ENCODE data around the gene ADAMTSL2.

The ADAMTSL2 gene

GRCh38 chr9:133502112-133502511, 32.4 kb upstream of the ADAMTSL2 start:
- no peak for DNase-seq

- DNase-seq, result no peak
Measured at GRCh38 chr9:133505186-133505830, 29.2 kb upstream of the ADAMTSL2 start.

- no peak for DNase-seq
Measured at GRCh38 chr9:133505901-133506652, 28.4 kb upstream of the ADAMTSL2 start.

GRCh38 chr9:133506653-133507038, 27.9 kb upstream of the ADAMTSL2 start:
- DNase-seq, result no peak

DNA sequence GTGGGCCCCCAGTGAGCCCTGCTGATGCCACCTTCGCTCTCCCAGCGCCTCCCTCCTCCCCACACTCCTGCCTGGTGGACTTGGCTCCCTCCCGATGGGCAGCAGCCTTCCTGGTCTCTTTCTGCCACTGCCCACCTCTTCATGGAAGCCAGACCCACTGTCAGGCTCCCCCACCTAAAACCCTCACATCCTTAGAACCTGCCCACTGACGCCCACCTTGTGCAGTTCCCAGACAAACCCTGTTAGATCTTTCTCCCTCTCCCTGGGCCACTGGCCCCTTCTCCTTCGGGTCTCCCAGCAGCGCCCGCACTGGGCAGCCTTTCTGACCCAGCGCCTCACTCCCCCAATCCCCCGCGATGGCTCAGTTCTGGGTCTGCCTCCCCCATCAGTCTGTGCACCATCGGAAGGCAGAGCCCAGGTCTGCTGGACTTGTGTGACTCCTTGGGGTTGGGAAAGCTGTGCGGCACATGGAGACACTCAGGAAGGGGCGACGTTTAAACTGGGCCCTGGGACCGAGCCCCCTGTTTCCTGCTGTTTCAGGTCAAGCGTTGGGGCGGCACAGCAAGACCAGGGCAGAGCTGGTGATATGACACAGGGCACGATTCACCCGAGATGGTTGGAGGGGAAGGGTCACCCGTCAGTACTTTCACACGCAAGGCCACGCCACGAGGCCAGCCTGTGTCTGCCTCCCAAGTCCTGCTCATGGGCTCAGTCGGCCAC, 27.1 kb upstream of the ADAMTSL2 start:
- no peak for DNase-seq

- no peak for DNase-seq
Measured at GRCh38 chr9:133508046-133508445, 26.5 kb upstream of the ADAMTSL2 start.

GRCh38 chr9:133509179-133510083, 25.1 kb upstream of the ADAMTSL2 start:
- DNase-seq, result no peak

- no peak for DNase-seq
Measured at GRCh38 chr9:133510926-133511505, 23.5 kb upstream of the ADAMTSL2 start.

GRCh38 chr9:133511607-133512006, 22.9 kb upstream of the ADAMTSL2 start:
- no peak for DNase-seq

- DNase-seq, result no peak
Measured at GRCh38 chr9:133512253-133513213, 22.0 kb upstream of the ADAMTSL2 start.

DNA sequence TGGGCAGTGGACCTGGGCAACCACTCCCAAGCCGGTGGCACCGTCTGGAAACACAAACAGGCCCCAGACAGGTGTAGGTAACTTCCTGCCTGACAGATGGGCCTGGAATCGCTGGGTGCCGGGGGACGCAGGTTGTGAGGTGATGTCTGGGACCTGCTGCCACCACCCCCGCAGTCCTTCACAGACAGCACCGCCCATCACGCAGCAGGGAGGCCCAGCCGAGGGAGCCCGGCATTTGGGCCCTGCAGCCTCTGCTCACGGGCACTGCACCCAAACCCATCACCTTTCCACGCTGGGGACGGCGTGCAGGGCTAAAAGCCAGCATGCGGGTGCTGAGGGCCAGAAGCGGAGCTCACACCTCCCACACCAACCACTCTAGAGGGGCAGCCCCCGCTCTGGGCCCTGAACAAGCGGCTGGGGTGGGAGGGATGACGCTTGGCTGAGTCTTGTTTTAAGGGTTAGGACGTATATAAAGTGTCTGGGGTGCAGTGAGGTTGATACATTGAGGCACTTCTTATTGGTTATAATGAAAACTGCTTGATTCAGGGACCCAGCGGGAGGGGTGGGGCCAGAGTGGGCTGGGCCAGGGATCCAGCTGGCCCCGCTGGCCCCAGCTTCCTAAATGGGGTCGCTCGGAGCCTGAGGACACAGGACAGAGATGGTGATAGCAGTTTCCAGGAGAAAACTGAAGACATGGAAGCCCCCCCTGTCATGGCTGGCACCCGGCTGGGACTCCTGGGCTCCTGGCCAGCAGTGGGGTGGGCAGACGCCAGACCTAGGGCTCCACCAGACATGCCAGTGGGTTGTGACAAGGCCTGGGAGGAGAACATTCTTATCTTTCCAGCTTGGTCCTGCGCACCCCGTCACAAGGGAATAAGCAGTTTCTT, 21.0 kb upstream of the ADAMTSL2 start:
- no peak for DNase-seq

GRCh38 chr9:133514460-133515239, 19.9 kb upstream of the ADAMTSL2 start:
- no peak for DNase-seq

DNA sequence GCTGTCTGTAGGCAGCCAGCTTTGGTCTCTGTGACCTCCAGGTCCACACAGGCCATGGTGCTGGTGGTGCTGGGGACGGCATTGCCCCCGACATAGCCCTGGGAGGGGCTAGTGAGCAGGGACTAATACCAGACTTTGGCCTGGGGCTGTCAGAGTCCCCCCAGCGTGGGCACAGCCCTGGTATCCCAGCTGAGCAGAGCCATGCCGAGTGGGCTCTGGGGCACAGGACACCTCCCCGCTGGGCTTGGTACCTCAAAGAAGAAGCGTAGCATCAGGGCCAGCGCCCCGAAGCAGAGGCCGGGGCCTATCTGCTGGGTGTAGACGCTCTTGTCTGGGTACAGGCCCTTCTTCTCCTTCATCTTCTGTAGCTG, 19.3 kb upstream of the ADAMTSL2 start:
- DNase-seq, result no peak

DNA sequence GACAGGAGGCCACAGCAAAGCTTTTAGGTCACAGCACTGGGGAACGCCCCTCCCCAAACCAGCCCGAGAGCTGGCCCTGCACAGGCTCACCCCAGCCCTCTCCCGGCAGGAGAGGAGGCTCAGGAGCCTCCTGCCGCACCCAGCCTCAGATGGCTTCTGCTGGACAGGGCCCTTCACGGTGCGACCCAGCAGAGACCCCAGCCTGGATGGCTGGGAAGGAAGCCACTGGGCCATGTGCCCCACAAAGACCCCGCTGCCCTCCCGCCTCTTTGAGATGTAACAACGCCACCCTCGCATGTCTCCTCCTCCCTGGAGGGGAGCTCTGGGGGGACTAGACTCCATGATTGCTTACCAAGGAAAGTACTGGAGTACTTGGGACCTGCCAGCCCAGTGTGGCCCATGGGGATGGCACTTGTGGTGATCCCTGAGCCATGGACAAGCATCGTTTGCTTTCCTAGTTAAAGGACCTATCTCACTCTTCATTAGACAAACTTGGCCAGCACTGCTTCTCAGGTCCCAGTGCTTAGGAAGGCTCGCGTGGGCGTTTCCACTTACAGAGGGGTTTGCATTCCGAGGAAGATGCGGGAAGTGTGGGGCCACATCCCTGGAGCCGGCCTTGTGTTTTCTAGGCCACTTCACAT, 18.8 kb upstream of the ADAMTSL2 start:
- DNase-seq, result no peak

GRCh38 chr9:133516256-133516960, 18.1 kb upstream of the ADAMTSL2 start:
- DNase-seq, result no peak

- no peak for DNase-seq
Measured at GRCh38 chr9:133516961-133517350, 17.5 kb upstream of the ADAMTSL2 start.

DNA sequence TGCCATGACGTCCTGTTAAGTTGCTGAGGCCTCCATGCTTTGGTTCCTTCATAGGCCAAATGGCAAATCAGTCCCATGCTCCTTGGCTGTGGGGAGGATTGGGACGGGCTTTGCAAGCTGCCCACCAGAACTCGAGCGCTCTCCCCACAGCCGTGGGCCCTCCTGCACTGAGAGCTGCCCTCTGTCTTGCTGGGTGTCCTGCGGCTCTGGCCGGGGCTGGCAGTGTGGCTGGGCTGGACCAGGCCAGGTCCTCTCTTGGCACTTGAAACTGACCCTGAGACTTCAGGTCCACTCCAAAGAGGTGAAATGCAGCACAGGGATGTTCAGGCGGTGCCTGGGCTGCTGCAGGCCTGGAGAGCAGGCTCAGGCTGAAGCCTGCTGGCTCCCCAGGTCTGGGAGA, 16.8 kb upstream of the ADAMTSL2 start:
- no peak for DNase-seq

DNA sequence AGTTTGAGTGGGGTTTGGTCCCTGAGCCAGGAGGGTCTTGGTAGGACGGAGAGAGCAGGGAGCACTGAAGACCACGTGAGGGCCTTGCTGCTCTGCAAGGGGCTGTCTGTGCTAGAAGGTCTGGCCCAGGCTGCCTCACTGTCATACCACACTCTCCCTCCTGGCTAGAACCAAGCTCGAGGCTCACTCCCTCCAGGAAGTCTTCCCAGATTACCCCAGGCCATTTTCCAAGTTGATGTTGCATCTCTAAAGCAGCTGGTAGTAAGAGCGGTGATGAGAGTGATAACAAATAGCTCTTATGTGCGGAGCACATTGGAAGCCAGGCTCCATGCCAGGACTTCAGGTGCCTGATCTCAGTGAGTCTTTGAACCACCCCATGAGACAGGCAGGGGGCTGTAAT, 16.3 kb upstream of the ADAMTSL2 start:
- no peak for DNase-seq
